Mesenteric fat pad (tissue), 1 donor: ENCODE data around the gene PLEKHA6. TPM values are rescaled to one million over a fixed set of nuclear protein-coding genes. Genes with fewer than 3 reads are reported as not detected.

Experiments
- DNase-seq: peaks from one replicate; pipeline ENCODE4 v3.0.0-alpha.2; 2020; ENCODE audit warnings: low spot score
- total RNA-seq: library from RNA; stranded (reverse); fragmentation: NEBNext Ultra II Directional; extraction: Animal tissue kit (Norgen Biotek cat#: 25700); gene quantifications from one replicate; pipeline ENCODE4 v1.2.1, GENCODE V29; 2021
- donor health status: DM: yes; HTN: yes; CAD: no.

Gene PLEKHA6
- total RNA-seq, 1 donor from 2014 or later: 3.5 TPM

DNA sequence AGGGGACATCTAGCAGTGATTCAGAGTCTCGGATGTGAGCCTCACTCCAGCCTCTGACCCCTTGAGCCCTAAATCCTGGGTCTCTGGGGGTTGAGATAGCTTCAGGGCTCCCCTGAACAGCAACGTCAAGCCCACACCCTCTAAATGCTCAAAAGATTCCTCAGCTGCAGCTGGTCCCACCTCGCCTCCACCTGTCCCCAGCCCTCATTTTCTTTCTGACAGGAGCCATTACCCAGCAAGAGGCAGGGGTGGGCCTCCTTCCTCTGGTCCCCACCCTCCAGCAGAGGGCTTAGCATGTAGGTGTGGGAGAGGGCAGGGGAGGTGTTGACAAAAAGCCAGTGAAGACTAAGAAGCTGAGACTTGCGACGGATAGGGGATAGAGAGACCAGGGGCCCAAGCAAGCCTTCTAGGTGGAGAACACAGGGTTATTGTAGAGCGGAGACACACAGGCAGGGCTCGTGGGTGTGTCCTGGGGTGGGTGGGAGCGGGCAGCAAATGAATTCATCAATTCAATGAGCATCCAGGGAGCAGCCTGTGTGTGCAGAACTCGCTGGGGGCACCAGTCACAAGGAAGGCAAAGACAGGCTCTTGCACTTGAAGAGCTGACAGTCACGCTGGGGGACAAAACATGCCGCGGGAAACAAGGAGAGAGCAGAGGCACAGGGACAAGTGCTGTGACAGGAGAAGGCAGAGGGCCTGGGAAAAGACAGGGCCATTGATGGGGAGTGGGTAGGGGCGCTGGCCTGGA lies 97.0 kb downstream of the PLEKHA6 start:
- DNase-seq: no peak

DNA sequence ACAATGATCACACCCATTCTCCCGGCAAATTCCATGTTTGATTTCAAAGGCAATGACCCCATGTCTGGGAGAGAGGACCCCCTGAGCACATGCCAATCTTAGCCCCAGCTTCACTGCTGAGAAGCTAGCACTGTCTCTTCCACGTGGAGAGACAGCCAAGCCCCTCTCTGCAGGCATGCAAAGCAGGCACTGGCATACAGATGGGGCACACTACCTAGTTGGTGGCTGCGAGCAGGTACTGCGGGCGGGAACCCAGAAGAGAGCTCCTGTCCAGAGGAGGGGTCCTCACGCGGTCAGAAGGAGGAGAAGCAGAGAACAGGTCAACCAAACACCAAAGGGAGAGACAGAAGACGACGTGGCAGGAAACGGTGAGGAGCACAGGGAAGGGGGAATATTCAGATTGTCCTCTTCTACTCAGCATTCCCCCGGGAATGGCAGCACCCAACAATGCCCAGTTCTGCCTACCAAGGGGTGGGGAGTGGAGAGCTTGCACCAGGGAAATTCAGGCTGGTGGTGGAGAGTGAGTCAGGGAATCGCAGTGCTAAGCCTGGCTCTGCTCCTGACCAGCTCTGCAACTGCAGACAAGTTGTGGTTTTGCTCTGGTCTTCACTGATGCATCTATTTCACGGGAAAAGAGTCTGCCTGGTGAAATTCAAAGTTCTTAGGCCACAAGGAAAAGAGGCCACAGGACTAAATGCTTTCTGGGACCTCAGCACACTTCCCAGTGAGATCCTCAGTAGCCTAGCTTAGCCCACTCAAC lies 97.8 kb downstream of the PLEKHA6 start:
- no peak for DNase-seq

- DNase-seq: no peak
Observed at GRCh38 chr1:204261266-204261665, 98.5 kb downstream of the PLEKHA6 start.

DNA sequence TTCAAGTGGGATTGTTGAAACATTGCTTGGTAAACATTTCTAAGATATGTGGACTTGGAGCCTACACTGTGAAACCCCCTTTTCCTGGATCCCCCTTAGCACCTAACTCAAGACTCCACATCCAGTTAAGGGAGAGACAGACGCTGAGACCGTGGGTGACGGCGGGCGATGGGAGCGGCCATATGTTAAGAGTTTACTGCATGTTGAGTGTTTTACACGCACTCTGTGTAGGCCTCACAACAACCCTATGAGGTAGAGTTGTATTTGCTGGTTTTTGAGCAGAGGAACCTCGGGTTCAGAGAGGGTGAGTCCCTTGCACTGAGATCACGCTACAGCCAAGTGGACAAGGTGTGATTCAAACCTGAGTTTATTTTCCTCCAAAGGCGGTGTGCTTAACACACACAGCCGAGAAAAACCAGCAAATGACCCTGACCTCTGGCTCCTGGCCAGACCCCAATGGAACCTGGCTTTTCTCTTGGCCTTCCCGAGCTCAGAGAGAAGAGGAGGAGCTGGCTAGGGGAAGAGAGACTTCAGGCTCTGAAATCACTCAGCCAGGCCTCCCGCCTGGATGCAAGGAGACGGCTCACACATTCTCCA lies 99.0 kb downstream of the PLEKHA6 start:
- no peak for DNase-seq

DNA sequence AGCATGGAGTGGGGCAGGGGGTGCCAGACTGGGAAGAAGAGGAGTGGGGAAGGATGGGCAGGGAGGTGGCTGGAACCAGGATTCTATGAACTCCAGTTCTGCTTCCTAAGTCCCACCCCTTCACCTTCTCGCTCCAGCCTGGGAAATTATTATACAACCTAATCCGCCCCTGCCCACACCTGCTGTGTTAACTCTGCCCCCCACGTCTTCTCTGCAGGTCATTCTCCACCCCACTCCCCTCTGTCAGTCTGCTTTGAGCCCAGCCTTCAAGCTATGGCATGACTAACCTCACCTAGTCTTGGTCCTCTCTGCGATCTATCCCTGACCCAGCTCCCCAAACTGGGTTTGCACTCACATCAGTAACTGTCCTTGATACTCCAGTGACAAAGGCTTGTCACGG lies 99.9 kb downstream of the PLEKHA6 start:
- no peak for DNase-seq

DNA sequence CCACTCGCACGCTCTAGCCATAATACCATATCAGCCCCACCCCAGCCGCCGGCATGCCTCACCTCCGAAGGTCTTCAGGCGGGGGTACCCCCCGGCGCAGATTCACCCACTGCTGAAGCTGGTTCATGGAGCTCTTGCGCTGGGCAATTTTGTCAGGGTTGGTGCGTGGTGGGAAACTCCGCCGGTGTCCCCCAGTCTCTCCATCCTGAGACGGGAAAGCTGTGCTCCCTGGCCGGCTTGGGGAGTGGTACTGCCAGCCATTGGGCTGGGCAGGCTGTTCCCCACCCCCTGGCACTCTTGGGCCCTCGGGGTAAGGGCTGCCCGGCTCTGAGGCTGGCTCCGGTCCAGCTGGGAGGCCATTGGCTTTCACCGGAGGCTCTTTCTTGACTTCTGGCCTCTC lies 100.5 kb downstream of the PLEKHA6 start:
- DNase-seq: no peak

- DNase-seq: no peak
Observed at GRCh38 chr1:204258213-204259115, 101.3 kb downstream of the PLEKHA6 start.

- DNase-seq: no peak
Observed at GRCh38 chr1:204257446-204257845, 102.3 kb downstream of the PLEKHA6 start.

DNA sequence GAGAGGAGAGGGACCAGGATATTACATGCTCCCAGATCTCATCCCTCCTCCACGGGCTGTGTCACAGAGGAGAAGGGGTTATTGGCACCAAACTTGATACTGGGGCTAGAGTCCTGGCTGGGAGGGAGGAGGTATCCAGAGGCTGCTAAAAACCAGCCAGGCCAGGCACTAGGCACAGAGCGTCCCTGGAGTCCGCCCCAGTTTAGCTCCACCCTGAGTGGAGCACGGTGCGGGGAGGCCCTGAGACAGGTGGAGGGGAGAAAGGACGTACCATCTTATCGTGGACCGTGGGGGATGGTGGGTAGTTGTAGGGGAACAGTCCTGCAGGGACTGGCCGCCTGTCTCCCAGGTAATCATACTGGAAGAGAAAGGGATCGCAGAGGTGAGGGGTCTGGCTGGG lies 103.2 kb downstream of the PLEKHA6 start:
- no peak for DNase-seq

DNA sequence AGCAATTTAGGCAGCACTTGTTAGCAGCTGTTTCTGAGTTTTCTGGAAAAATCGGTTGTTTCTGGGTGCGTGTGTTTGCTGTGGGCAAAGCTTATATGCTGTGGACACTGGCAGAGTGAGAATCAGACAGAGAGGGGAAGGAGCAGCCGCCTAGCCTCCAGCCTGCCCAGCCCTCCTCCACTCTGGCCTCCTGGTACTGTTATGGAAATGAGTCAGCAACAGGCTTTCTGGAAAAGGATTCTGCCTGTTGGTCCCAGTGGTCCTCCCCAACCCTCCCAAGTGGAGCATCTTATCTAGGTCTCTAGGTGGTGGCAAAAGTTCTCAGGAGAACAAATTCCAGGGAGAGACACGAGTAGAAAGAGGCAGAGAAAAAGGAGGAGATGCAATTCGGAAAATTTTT lies 103.8 kb downstream of the PLEKHA6 start:
- no peak for DNase-seq

DNA sequence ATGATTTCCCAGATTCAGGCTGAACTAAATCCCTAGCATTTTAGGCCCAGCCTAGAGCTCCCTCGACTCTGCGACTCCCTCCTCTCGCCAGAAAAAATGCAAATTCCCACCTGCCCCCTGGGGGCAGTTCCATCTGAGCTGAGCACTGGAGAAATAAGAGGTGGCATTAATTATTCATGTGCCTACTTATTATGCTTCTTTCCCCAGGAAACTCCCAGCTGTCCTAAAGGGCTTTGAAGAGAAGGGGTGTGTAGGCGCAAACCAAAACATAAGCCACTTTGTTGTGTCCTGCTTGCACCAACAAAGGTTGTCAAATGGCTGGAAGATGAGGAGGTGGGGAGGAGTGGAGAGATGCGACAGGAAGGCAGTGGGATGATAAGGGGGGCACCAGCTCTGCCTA lies 104.5 kb downstream of the PLEKHA6 start:
- DNase-seq: no peak

DNA sequence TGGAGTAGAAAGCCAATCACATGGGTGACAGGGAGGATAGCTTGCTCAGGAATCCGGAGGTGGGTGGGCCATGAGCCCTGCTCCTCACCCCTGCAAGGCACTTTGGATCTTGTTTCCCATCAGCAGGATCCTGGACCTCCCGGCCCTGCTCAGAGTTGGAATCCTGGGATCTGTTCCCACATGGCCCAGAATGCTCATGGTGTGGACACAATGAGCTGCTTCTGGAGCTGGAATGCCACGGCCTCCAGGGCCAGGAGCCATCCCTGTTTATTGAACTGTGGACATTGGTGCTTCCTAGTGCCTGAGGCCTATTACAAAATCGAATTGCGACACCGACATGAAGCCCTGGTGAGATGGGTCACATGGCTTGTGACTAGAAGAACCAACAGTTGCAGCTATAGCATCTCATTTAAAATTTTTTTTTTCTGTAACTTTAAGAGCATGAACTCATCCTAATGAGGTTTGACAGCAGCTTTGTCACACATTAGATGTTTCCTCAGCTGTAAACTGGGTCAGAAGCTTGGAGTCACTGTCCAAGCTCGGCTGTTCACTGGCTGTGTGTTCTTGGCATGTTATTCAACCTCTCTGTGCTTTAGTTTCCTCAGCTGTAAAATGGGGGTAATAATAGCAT lies 105.6 kb downstream of the PLEKHA6 start:
- no peak for DNase-seq

DNA sequence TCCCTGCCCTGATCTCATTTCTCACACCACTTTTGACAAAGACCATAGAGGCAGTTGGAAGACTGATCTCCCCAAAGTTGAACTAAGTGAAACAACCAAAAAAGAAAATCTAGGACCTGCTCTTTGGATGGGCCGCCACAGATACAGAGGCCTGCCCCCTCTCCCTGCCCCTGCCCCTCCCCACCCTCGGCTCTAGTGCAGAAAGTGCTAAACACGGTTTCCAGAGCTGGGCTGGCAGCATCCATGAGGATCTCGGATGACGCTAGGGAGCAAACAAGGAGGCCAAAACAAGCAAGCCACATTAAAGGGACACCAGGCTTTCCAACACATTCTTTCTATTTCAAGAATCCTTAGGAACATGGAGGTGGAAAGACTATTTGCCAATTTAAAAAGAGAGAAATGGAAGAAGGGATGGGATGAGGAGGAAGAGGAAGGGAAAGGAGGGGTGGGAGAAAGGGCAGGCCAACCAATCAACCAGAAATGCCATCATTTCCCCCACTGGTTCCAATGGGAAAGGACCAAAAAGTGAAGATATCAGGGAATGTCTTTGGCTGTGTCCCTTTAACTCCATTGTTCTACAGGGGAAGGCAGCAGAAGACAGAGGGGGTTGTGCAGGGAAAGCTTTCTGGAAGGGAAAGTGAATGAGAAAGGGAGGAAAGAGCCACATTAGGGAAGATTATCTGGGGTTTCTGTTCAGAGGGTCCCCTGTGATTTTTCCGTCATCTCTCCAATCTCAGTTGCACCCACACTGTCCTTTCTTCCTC lies 107.6 kb downstream of the PLEKHA6 start:
- no peak for DNase-seq

DNA sequence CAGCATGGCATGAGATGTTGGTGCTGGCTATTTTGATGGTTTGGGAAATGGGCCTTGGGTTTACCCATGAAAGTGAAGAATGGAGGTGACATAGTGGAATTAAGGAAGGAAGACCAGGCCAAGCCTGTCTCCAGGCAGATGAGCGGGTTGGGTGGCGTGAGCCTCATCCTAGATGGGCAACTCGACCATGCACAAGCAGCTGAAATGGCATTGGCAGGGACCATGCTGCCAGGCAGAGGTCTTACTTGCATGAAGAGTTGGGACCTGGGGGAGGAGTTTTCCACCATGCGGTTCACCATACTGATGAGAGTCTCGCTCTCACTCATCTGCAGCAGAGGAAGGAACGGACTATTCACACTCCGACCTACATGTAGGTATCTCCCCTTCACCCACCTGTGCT lies 108.4 kb downstream of the PLEKHA6 start:
- no peak for DNase-seq

DNA sequence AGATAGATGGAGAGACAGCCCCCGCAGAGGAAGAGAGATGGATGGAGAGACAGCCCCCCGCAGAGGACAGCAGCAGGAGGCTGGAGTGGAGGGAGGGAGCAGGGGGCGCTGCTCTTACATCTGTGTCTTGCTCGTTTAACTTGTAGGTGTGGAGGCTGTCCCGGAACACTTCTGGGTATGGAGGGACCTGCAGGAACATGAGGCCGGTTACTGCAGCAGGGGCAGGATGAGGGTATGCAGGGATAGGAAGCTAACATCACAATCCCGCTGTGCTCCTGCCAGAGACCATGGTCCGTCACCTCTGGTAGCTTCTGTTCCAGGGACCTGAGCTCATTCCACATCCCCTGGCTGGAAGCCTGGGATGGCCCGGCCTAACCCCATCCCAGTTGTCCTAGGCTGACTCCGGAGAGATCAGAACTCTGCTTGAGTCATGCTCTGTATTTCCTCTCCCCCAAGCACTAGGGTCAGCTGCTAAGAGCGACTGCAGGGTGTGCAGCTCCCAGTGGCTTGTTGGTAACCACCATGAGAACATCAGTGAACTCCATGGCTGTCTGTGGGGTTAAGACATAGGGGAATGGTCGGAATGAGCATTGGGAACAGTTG lies 109.2 kb downstream of the PLEKHA6 start:
- no peak for DNase-seq

- DNase-seq: no peak
Observed at GRCh38 chr1:204249736-204250427, 109.8 kb downstream of the PLEKHA6 start.

DNA sequence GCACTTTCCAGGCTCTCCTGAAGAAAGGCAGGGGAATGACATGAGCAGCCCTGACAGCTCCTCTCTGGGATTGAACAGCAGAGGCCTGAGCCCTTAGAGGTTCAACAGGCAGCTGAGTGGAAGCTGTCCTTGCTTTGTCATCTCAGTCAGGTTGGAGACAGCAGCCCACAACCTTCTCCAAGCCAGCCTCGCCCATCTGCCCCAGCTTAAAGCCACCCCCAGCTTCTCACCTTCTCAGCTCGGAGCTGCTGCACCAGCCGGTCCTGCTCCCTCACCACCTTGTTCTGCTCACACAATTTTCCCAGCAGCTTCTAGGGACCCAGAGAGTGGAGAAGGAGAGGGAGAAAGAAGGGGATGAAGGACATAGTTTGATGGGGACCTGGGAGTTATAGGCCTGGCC lies 110.8 kb downstream of the PLEKHA6 start:
- no peak for DNase-seq

- no peak for DNase-seq
Observed at GRCh38 chr1:204246876-204247275, 112.9 kb downstream of the PLEKHA6 start.

- no peak for DNase-seq
Observed at GRCh38 chr1:204242920-204243319, 116.8 kb downstream of the PLEKHA6 start.
